CD8-positive, alpha-beta memory T cell (primary cell): ENCODE measurements around the gene MACC1. TPM values are rescaled to one million over a fixed set of nuclear protein-coding genes. Genes with fewer than 3 reads are reported as not detected.

Experiments used
- CTCF ChIA-PET: fragments of 350-600 bp; sonication (Branson Sonifier 250); formaldehyde crosslinking; loops from one replicate; lab custom pipeline; 2021; ENCODE audit warnings: antibody characterized with exemption; lab: Charles Lee
- POLR2A ChIA-PET: fragments of 350-600 bp; sonication (Branson Sonifier 250); formaldehyde crosslinking; loops from one replicate; lab custom pipeline; 2021; ENCODE audit warnings: antibody characterized with exemption; lab: Charles Lee
- DNase-seq, 5 donors: peaks; one replicate each; pipeline versions ENCODE4 v3.0.0 to v3.0.0-alpha.2; 2020 to 2022; ENCODE audit warnings: mixed read lengths in 1 of 5
- H3K27ac ChIP-seq: one replicate; pipeline ENCODE4 v1.7.0; 2013; ENCODE audit warnings: low read depth, mild to moderate bottlenecking, low read length, moderate library complexity
- H3K27me3 ChIP-seq: 2 replicates; pipeline ENCODE4 v1.7.0; 2013; ENCODE audit warnings: low read length, mild to moderate bottlenecking; ENCODE audit not compliant: insufficient read depth, poor library complexity, severe bottlenecking
- H3K36me3 ChIP-seq: 2 replicates; pipeline ENCODE4 v1.7.0; 2013; ENCODE audit warnings: mild to moderate bottlenecking, low read length, moderate library complexity; ENCODE audit not compliant: insufficient read depth
- H3K4me1 ChIP-seq: 2 replicates; pipeline ENCODE4 v1.7.0; 2013; ENCODE audit warnings: mild to moderate bottlenecking, low read length, moderate library complexity; ENCODE audit not compliant: insufficient read depth
- H3K4me3 ChIP-seq: 2 replicates; pipeline ENCODE4 v1.7.0; 2013; ENCODE audit warnings: mild to moderate bottlenecking, low read length
- H3K9me3 ChIP-seq: 2 replicates; pipeline ENCODE4 v1.7.0; 2013; ENCODE audit warnings: mild to moderate bottlenecking, low read length
- H3K27ac Mint-ChIP-seq, 8 donors: one replicate each; pipeline ENCODE4 v1.8.0; 2020 to 2021; ENCODE audit warnings: mixed read lengths in 8 of 8, mild to moderate bottlenecking in 6 of 8, inconsistent platforms in 3 of 8, moderate library complexity in 3 of 8
- H3K27me3 Mint-ChIP-seq, 2 donors: one replicate each; pipeline ENCODE4 v1.8.0; 2020 to 2021; ENCODE audit warnings: mixed read lengths in 2 of 2, mild to moderate bottlenecking in 1 of 2, moderate library complexity in 1 of 2
- H3K36me3 Mint-ChIP-seq, 3 donors: one replicate each; pipeline ENCODE4 v1.8.0; 2020 to 2021; ENCODE audit warnings: mixed read lengths in 3 of 3, inconsistent platforms in 1 of 3, mild to moderate bottlenecking in 1 of 3
- H3K4me1 Mint-ChIP-seq, 3 donors: one replicate each; pipeline ENCODE4 v1.8.0; 2020 to 2021; ENCODE audit warnings: mixed read lengths in 3 of 3, inconsistent platforms in 1 of 3, mild to moderate bottlenecking in 1 of 3
- H3K4me3 Mint-ChIP-seq, 7 donors: one replicate each; pipeline ENCODE4 v1.8.0; 2020 to 2021; ENCODE audit warnings: mixed read lengths in 7 of 7, mild to moderate bottlenecking in 6 of 7, moderate library complexity in 4 of 7, inconsistent platforms in 2 of 7
- H3K9me3 Mint-ChIP-seq, 5 donors: one replicate each; pipeline ENCODE4 v1.8.0; 2020 to 2022; ENCODE audit warnings: mixed read lengths in 5 of 5, mild to moderate bottlenecking in 3 of 5, moderate library complexity in 2 of 5, inconsistent platforms in 1 of 5
- polyA plus RNA-seq: library from polyadenylated mRNA; unstranded; fragments of 300-500 nt; fragmentation: Illumina TruSeq; gene quantifications from one replicate; pipeline ENCODE4 v1.2.3, GENCODE V29; 2021
- total RNA-seq, 2 experiments: library from RNA; stranded (reverse); gene quantifications; one replicate each; pipeline ENCODE4 v1.2.3, GENCODE V29; 2021

The MACC1 gene
- total and polyA plus RNA-seq, 3 experiments from 2014 or later: 0.08 to 0.86 (median 0.37) TPM

DNA sequence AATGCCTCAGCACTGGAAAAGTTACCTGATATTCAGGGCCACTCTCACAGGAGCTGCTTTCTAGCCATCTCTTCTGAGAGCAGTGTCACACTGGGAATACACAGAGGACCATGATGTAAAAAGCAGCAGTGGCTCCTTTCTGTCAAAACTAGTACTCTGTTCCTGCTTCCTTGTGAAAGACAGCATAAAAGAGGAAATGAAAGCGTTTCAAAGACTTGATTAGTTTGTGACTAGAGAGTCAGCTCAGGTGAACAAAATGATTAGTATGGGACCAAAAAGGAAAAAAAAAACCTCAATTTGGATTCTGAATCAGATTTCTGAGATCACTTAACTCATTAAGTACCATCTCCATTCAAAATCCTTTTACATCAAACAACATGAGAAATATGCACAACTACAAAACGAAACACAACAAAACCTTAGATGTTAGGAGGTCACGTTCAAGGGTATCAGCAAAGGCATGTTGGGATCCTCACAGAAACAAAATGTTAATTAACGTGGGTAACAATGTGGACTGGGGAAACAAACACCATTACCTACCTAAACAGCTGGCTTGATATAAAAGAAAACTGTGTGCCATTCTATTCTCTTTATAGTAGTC, 103.7 kb downstream of the MACC1 start:
- H3K36me3 Mint-ChIP-seq: no peaks in the 10 kb centered on the region
- Histone ChIP-seq H3K4me3 (no peak overlapping the region), H3K4me1 (no peaks in the 10 kb centered on the region), H3K36me3 (no peaks in the 10 kb centered on the region), H3K9me3 (no peaks in the 10 kb centered on the region), H3K27ac (no peak overlapping the region), H3K27me3 (no peaks in the 10 kb centered on the region)
- peaks cover 0 to 8% (median 0%) of the 10 kb centered on the region in 5 donors for H3K9me3 Mint-ChIP-seq
- H3K27ac Mint-ChIP-seq: no peak overlapping the region
- POLR2A ChIA-PET: no interaction called here
- peaks cover 0 to 1% of the 10 kb centered on the region in 2 donors for H3K27me3 Mint-ChIP-seq
- no peak for DNase-seq
- CTCF ChIA-PET: no interaction called here
- H3K4me3 Mint-ChIP-seq: no peak overlapping the region
- no peaks in the 10 kb centered on the region for H3K4me1 Mint-ChIP-seq

DNA sequence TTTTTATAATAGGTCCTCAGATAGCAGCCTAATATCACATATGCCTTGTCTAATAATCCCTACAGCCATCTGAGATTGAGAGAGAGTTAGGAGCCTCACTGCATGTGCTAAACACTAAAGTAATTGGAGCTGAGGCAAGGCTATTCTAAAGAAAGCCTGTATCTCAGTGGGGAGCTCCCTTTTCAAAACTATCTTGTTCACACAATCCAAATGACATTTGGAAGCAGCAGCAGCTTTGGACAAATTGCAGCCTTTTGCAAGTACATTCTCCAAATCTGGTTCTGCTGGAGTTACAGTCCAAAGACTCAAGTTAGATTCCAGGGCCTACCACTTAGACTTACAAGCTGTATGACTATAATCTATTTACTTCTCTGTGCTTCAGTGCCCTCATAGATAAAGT, 104.5 kb downstream of the MACC1 start:
- Histone ChIP-seq H3K36me3 (no peaks in the 10 kb centered on the region), H3K9me3 (no peaks in the 10 kb centered on the region), H3K27me3 (no peaks in the 10 kb centered on the region), H3K4me3 (no peak overlapping the region), H3K4me1 (no peaks in the 10 kb centered on the region), H3K27ac (no peak overlapping the region)
- no peaks in the 10 kb centered on the region for H3K36me3 Mint-ChIP-seq
- no peak overlapping the region for H3K27ac Mint-ChIP-seq
- no peaks in the 10 kb centered on the region for H3K4me1 Mint-ChIP-seq
- CTCF ChIA-PET: no interaction called here
- peaks cover 0 to 8% (median 0%) of the 10 kb centered on the region in 5 donors for H3K9me3 Mint-ChIP-seq
- no peak for DNase-seq
- peaks cover 0 to 1% of the 10 kb centered on the region in 2 donors for H3K27me3 Mint-ChIP-seq
- POLR2A ChIA-PET: no interaction called here
- no peak overlapping the region for H3K4me3 Mint-ChIP-seq

DNA sequence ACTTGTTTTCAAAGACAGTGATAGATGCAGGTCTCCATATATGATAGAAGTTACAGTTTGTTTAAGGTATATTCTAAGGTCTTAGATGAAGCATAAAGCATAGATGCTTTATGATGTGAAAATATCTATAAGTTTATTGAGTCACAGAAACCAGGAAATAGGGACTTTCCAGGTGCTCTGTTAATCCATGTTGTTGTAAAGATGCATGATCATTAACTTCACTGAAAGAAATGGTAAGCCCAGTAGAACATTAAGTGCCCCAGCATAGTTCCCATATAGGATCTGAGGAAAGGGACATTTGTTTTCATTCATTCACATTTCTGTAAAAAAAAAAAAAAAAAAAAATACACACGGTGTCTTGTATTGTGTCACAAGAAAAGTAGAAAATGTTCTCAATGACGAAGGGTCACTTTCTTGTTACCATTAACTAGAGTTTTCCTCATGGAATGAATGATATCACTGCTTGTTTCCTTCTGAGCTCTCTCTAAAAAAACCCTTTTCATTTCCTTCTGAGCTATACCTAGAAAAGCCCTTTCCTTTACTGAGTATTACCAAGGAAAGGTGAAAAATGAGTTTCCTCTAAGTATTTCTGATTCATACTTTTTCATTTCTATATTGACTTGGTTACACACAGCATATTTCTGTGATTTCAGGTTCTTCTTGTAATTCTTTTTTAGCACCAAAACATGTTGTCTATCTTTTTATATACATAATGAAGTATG, 105.2 kb downstream of the MACC1 start:
- H3K27ac ChIP-seq: no peak overlapping the region
- Mint-ChIP-seq H3K27me3 (no peaks in the 10 kb centered on the region), H3K9me3 (peaks cover 0 to 6% (median 0%) of the 10 kb centered on the region in 5 donors), H3K4me3 (no peak overlapping the region), H3K27ac (no peak overlapping the region), H3K4me1 (no peaks in the 10 kb centered on the region), H3K36me3 (no peaks in the 10 kb centered on the region)
- H3K27me3 ChIP-seq: no peaks in the 10 kb centered on the region
- no peaks in the 10 kb centered on the region for H3K9me3 ChIP-seq
- CTCF ChIA-PET: no interaction called here
- H3K4me1 ChIP-seq: no peaks in the 10 kb centered on the region
- POLR2A ChIA-PET: no interaction called here
- H3K4me3 ChIP-seq: no peak overlapping the region
- H3K36me3 ChIP-seq: no peaks in the 10 kb centered on the region
- DNase-seq: no peak

DNA sequence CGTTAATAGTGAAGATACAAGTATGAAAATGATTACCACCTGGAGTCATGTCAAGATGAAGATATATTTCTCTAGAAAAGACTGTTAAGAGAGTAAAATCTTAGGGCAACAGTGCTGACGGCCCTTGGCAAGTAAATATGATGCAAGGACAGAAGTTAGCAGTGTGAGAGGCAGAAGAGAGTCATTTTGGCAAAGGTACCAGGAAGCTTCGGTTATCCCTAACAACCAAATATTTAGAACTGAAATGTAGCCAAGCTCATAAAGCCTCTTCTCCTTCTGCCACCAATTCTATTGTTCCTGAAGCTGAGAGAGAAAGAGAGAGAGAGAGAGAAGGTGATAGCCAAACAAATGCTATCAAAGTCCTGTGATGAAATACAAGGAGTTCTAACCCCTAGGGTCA, 109.6 kb downstream of the MACC1 start:
- Histone ChIP-seq H3K27ac (no peak overlapping the region), H3K4me3 (no peak overlapping the region), H3K36me3 (no peaks in the 10 kb centered on the region), H3K27me3 (no peaks in the 10 kb centered on the region), H3K4me1 (no peaks in the 10 kb centered on the region), H3K9me3 (no peaks in the 10 kb centered on the region)
- H3K4me3 Mint-ChIP-seq: no peak overlapping the region
- ChIA-PET CTCF (no interaction called here), POLR2A (no interaction called here)
- DNase-seq: no peak
- no peak overlapping the region for H3K27ac Mint-ChIP-seq
- H3K9me3 Mint-ChIP-seq: peaks cover 0 to 7% (median 2%) of the 10 kb centered on the region in 5 donors
- no peaks in the 10 kb centered on the region for H3K4me1 Mint-ChIP-seq
- no peaks in the 10 kb centered on the region for H3K27me3 Mint-ChIP-seq
- H3K36me3 Mint-ChIP-seq: no peaks in the 10 kb centered on the region

DNA sequence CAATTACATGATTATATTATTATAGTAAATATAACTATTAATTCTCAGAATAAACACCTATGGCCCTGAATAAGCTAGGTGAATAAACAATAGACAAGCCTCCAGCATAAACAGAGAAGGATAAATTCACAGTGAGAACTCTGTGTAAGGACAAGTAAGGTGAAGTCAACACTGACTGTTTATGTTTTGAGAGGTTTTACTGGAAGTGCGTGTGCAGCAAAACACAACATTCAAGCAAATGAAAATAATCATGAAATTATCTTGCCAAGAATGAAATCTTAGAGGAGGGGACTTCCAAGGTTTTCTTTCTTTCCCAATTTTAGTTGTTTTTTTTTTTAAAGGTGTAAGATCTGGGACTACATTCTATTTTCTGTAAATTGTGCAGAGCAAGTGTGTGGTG, 112.5 kb downstream of the MACC1 start:
- no peak for DNase-seq
- H3K9me3 ChIP-seq: no peaks in the 10 kb centered on the region
- ChIA-PET POLR2A (no interaction called here), CTCF (no interaction called here)
- H3K27me3 Mint-ChIP-seq: no peaks in the 10 kb centered on the region
- no peak overlapping the region for H3K27ac Mint-ChIP-seq
- no peak overlapping the region for H3K27ac ChIP-seq
- H3K4me1 ChIP-seq: no peaks in the 10 kb centered on the region
- H3K36me3 Mint-ChIP-seq: no peaks in the 10 kb centered on the region
- no peaks in the 10 kb centered on the region for H3K4me1 Mint-ChIP-seq
- no peak overlapping the region for H3K4me3 ChIP-seq
- peaks cover 0 to 7% (median 0%) of the 10 kb centered on the region in 5 donors for H3K9me3 Mint-ChIP-seq
- H3K27me3 ChIP-seq: no peaks in the 10 kb centered on the region
- no peaks in the 10 kb centered on the region for H3K36me3 ChIP-seq
- H3K4me3 Mint-ChIP-seq: no peak overlapping the region

DNA sequence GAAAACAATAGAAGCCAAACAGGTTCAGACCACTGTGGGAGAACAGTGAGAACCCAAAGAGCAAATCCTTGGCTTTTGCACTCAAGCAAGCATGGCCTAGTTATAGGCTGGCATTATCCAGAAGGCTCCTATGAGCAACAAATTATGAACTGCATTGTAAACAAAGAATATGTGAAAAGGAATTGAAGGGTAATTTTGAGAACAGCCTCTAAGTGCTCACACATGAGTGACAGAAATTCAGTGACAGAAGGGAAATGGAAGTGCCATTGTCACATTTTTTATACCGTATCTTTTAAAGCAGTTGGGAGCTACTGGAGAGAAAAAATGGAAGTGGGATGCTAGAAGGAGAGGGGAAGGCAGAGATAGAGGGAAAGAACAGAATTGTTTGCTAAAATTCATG, 114.2 kb downstream of the MACC1 start:
- Histone ChIP-seq H3K27ac (no peak overlapping the region), H3K4me3 (no peak overlapping the region), H3K9me3 (no peaks in the 10 kb centered on the region), H3K4me1 (no peaks in the 10 kb centered on the region), H3K36me3 (no peaks in the 10 kb centered on the region), H3K27me3 (no peaks in the 10 kb centered on the region)
- Mint-ChIP-seq H3K4me1 (no peaks in the 10 kb centered on the region), H3K4me3 (no peak overlapping the region), H3K27ac (no peak overlapping the region), H3K9me3 (peaks cover 0 to 7% (median 0%) of the 10 kb centered on the region in 5 donors), H3K27me3 (no peaks in the 10 kb centered on the region), H3K36me3 (no peaks in the 10 kb centered on the region)
- POLR2A ChIA-PET: no interaction called here
- no peak for DNase-seq
- CTCF ChIA-PET: no interaction called here

DNA sequence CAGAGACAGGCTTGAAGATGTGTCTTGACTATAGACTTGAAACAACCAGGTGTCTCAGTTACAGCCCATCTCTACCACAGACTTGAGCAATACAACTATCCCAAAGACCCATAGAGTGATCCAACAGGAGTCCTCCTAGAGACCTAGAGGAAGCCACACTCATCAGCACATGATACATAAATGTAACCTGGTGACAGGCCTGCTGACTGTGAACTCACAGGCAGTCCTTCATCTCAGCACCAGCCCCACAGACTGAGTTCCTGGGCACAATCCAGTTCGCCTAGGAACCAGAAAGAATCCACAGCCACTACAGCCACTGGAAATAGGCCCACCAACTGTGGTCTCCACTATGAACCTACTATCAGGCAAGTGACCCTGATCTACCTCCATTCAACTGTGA, 121.3 kb downstream of the MACC1 start:
- no peak overlapping the region for H3K27ac Mint-ChIP-seq
- POLR2A ChIA-PET: no interaction called here
- H3K9me3 ChIP-seq: no peaks in the 10 kb centered on the region
- peaks cover 0 to 1% of the 10 kb centered on the region in 2 donors for H3K27me3 Mint-ChIP-seq
- no peak overlapping the region for H3K4me3 ChIP-seq
- DNase-seq: no peak
- no peaks in the 10 kb centered on the region for H3K36me3 ChIP-seq
- H3K27ac ChIP-seq: no peak overlapping the region
- H3K36me3 Mint-ChIP-seq: no peaks in the 10 kb centered on the region
- no peaks in the 10 kb centered on the region for H3K4me1 Mint-ChIP-seq
- H3K9me3 Mint-ChIP-seq: peaks cover 5 to 13% (median 11%) of the 10 kb centered on the region in 5 donors
- CTCF ChIA-PET: no interaction called here
- no peak overlapping the region for H3K4me3 Mint-ChIP-seq
- no peaks in the 10 kb centered on the region for H3K27me3 ChIP-seq
- H3K4me1 ChIP-seq: no peaks in the 10 kb centered on the region

DNA sequence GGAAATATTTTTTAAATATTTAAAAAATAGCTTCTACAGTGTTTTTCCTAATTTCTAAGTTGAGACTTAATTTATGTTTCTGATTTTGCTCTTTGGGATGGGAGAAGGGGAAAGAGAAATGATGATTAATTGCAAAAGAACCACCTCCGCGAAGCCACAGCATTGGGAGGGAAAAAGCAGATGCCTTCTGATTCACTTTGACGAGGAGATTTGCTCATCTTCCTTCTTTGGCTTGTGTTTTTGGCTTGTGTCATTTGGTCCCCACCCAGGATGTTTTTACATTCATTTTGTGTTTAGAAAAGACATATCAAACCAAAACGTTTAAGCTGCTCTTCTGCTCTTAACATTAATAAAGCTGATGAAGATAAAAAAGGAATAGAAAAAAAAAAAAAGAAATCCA, 121.7 kb downstream of the MACC1 start:
- POLR2A ChIA-PET: no interaction called here
- Mint-ChIP-seq H3K4me1 (no peaks in the 10 kb centered on the region), H3K27me3 (peaks cover 0 to 1% of the 10 kb centered on the region in 2 donors), H3K9me3 (peaks cover 5 to 14% (median 11%) of the 10 kb centered on the region in 5 donors), H3K4me3 (no peak overlapping the region), H3K36me3 (no peaks in the 10 kb centered on the region), H3K27ac (no peak overlapping the region)
- CTCF ChIA-PET: no interaction called here
- Histone ChIP-seq H3K27ac (no peak overlapping the region), H3K4me3 (no peak overlapping the region), H3K9me3 (no peaks in the 10 kb centered on the region), H3K27me3 (no peaks in the 10 kb centered on the region), H3K4me1 (no peaks in the 10 kb centered on the region), H3K36me3 (no peaks in the 10 kb centered on the region)
- no peak for DNase-seq
